Head of caudate nucleus (tissue), 42 donors: ENCODE results near the gene SRC.
A peak's percentile ranks its signal among the peaks of the same experiment; 100 is the strongest.

Experiments used
- DNase-seq, 42 donors: peaks; one replicate each; pipeline versions ENCODE4 v3.0.0 to v3.0.0-alpha.2; 2020 to 2021; ENCODE audit warnings: mixed read lengths in 7 of 42
- intact Hi-C: fragments of 100-400 bp; cut with DNase I; formaldehyde crosslinking; loops from one replicate; pipeline ENCODE4 v1.15.0; 2022

SRC gene

GRCh38 chr20:37426978-37427377 lies 81.0 kb downstream of the SRC start:
- no peak for DNase-seq
- intact Hi-C loops = no loop called here

- intact Hi-C loops = no loop called here
- no peak for DNase-seq
Observed at GRCh38 chr20:37430044-37430443, 84.1 kb downstream of the SRC start.

DNA sequence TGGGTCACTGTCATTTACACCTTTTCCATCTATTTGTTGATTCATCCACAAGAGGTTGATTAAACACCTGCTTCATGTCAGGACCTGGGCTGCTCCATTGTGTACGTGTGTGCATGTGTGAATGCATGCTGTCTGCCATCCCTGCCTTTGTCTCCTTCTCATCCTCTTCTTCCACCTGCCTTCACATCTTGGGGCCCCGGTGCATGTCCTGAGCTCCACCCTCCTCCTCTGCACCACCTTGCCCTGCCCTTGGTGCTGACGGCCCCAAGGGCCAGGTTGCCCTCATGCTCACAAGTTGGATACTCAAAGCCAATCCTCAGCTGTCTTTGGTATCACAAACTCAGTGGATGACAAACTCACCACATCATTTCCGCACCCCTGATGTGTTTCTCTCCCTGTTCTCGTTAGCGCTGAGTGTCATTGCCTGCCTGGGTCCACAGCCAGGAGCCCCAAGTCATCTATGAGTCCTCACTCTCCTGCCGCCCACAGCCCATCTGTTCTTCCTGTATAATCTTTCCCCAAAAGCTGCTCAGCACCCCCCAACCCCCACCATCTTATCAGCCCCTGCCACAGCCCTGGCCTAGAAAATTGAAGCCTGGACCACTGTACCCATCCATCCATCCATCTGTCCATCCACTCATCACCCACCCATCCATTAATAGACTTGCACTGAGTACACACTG lies 85.0 kb downstream of the SRC start:
- no peak for DNase-seq
- intact Hi-C loops = no loop called here

DNA sequence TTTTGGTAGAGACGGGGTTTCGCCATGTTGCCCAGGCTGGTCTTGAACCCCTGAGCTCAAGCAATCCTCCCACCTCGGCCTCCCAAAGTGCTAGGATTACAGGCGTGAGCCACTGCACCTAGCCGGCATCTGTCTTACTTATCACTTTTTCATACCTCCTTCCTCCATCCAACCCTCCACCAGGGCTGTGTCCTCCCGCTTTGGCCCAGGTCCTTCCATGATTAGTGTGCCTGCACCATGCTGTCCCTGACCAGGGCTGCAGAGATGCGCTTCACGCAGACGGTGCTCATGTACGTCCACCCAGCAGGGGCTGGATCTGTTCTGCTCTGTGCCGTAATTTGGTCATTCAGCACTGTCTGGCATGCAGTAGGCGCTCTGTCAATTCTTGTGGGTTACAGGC lies 85.8 kb downstream of the SRC start:
- intact Hi-C loops = no loop called here
- no peak for DNase-seq

DNA sequence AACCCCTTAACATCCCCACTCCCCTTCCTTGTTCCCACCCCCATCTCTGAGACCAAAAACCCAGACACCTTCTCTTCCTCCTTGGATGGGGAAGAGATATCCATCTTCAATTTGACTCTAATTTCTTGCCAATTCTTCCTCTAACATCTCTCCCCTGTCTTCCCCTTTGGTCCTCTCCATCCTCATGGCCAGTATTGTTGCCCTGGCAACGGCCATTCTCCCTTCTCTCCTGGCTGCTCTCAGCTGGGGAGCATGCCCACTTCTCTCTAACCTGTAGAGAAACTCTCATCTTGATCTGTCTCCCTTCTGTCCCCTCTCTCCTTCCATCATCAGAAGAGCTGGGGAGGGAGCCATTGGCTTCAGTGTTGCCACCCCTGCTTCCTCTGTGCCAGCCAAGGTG lies 86.7 kb downstream of the SRC start:
- intact Hi-C loops = no loop called here
- DNase-seq = no peak

GRCh38 chr20:37435607-37436006 lies 89.7 kb downstream of the SRC start:
- DNase-seq = no peak
- intact Hi-C loops = no loop called here

- DNase-seq = no peak
Observed at GRCh38 chr20:37436527-37437186, 90.7 kb downstream of the SRC start.

DNA sequence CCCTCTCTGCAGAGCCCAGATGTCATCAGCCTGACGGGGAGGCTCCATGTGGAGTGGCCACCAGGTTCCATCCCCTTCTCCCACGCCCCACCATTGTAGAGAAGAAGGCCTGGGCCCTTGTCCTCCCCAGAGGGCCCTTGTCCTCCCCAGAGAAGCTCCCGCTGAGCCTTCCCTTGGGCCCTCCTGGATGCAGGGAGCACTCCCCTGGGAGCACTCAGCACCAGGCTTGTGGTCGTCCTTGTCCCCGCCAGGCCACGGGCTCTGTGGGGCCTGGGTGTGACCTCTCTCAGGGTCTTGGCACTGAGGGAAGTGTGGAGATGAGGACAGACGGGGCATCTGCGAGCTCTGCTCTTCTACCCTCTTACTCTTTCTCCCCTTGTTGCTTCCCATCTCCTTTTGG lies 91.7 kb downstream of the SRC start:
- intact Hi-C loops = no loop called here
- peak in 1 of 42 donors; percentile 13 for DNase-seq

More at GRCh38 chr20:37436527-37437186, 90.7 kb downstream of the SRC start:
- intact Hi-C loops = no loop called here

- DNase-seq = peak in 38 of 42 donors; percentile 20 to 89 (median 60)
- intact Hi-C loops = no loop called here
Observed at GRCh38 chr20:37438464-37439222, 92.7 kb downstream of the SRC start.

DNA sequence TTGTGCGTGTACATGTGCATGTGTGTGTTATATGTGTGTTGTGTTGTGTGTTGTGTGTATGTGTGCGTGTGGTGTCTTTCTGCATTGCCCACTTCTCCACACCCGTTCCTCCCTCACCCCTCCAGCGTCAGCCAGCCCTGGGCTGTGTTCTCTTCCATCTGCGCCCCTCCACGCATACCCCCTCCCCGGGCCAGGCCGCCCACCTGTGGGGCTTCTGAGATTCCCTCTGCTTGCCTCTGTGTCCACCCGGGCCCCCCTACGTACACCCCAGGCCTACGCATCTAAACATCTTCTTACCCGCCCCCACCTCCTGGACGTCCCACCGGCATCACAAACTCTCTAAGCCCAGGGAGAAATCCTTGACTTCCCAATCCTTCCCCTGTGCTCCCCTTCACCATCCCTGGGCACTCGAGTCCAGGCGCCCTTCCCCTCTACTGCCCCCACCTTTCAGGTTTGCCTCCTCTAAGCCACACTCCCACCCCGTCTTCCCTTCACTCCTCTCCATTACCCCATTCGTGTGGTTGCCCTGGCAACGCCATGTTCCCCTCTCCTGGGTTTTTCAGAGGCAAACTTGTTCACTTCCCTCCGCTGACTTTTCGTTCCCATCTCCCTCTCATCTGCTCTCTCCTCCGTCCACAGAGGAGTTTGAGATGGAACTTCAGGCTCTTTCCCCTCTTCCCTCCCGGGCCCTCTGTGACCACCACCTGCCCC lies 93.4 kb downstream of the SRC start:
- peak in 39 of 42 donors; percentile 32 to 86 (median 63) for DNase-seq
- intact Hi-C loops = no loop called here

GRCh38 chr20:37441023-37441422 lies 95.1 kb downstream of the SRC start:
- DNase-seq = no peak
- intact Hi-C loops = no loop called here

DNA sequence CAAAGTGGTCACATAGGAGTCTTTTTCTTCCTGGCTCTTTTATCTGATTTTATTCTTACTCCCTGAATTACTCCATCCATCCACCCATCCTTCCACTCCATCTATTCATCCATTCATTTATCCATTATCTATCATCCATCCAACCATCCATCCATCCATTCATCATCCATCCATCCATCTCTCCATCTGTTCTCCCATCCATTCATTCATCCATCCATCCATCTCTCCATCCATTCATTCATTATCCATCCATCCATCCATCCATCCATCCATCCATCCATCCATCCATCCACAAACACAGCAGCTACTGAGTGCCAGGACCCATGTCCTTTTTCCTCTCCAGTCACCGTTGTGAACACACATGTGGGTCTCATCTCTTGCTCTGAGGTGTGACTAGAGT lies 96.6 kb downstream of the SRC start:
- peak in 1 of 42 donors; percentile 4 for DNase-seq
- intact Hi-C loops = no loop called here

DNA sequence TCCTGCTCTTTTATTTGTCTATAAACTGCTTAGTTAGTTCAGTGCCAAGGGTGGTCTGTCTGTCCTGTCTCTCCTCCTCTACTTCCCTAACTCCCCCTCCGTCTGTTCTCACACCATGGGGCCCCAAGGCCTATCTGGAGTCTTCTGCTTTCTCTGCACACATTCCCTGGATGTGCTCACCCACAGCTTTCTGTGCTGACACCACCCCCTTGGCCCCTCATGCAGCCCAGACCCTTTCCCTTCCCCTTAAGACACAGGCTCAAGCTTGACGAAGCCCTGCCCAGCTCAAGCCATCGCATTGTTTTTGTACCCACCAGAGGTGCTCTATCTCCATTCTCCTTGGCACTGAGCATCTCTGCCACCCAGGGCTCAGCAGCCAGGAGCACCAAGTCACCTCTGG lies 97.0 kb downstream of the SRC start:
- intact Hi-C loops = no loop called here

GRCh38 chr20:37443596-37443995 lies 97.7 kb downstream of the SRC start:
- peak in 4 of 42 donors; percentile 26 to 38 (median 27) for DNase-seq
- intact Hi-C loops = no loop called here

More for the DNA sequence above, 97.0 kb downstream of the SRC start:
- peak in 2 of 42 donors; percentile 9 to 21 for DNase-seq

- intact Hi-C loops = no loop called here
- peak in 1 of 42 donors; percentile 21 for DNase-seq
Observed at GRCh38 chr20:37445041-37445440, 99.1 kb downstream of the SRC start.

- intact Hi-C loops = no loop called here
- no peak for DNase-seq
Observed at GRCh38 chr20:37446286-37447032, 100.5 kb downstream of the SRC start.

DNA sequence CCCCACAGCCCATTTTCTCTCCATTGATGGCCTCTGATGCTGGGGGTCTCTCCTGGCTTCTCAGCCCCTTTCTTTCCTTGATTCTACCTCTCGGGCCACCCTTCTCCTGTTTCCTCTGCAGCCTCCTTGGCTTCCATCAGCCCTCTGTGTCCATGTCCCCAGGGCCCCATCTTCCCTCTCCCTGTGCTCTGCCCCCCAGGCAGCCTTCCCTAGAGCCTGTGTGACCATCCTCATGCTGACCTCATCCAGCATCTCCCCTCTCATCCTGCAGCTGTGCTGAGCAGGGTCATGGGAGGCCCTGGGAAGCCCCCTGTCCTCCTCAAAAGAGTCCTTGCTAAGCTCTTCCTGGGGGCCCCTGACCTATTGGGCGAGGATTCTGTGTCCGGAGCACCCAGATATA lies 101.7 kb downstream of the SRC start:
- intact Hi-C loops = no loop called here
- DNase-seq = no peak

- DNase-seq = peak; percentile 23 to 89 (median 62)
- intact Hi-C loops = no loop called here
Observed at GRCh38 chr20:37449276-37449675, 103.3 kb downstream of the SRC start.

- intact Hi-C loops = no loop called here
- peak in 1 of 42 donors; percentile 3 for DNase-seq
Observed at GRCh38 chr20:37450344-37450743, 104.4 kb downstream of the SRC start.
